HepG2 (cell line): Measurements from ENCODE around the gene PSMB10. TPM values are rescaled to one million over a fixed set of nuclear protein-coding genes. Genes with fewer than 3 reads are reported as not detected.
A peak's percentile ranks its signal among the peaks of the same experiment; 100 is the strongest.

Source experiments
- AKAP8 ChIP-seq: sonication (generic); formaldehyde crosslinking; IDR thresholded peaks from 2 replicates; pipeline ENCODE4 v1.5.1; 2020; ENCODE audit warnings: mild to moderate bottlenecking, missing genetic modification reagents
- ARNT2 ChIP-seq: sonication (generic); formaldehyde crosslinking; IDR thresholded peaks from 2 replicates; pipeline ENCODE4 v1.8.0; 2022; ENCODE audit warnings: mild to moderate bottlenecking, low read depth, missing genetic modification reagents, moderate library complexity
- ATF3 ChIP-seq: sonication (generic); formaldehyde crosslinking; IDR thresholded peaks from 2 replicates; pipeline ENCODE4 v1.4.0; 2020; ENCODE audit warnings: missing genetic modification reagents
- ATF7 ChIP-seq, 2 experiments: fragments of 450-650 bp in 1 of 2; sonication (generic) in 1 of 2; formaldehyde crosslinking in 1 of 2; IDR thresholded peaks; 2 replicates each; pipeline versions ENCODE4 v1.4.0 to v1.6.1; 2016 to 2020; ENCODE audit warnings: antibody characterized with exemption in 1 of 2, mild to moderate bottlenecking in 1 of 2, missing genetic modification reagents in 1 of 2
- BRF2 ChIP-seq: sonication (generic); formaldehyde crosslinking; IDR thresholded peaks from 2 replicates; pipeline ENCODE4 v1.8.1; 2022; ENCODE audit warnings: mild to moderate bottlenecking, missing genetic modification reagents
- CSRNP1 ChIP-seq: sonication (generic); formaldehyde crosslinking; IDR thresholded peaks from 2 replicates; pipeline ENCODE4 v1.8.1; 2023; ENCODE audit warnings: mild to moderate bottlenecking, missing genetic modification reagents
- IKZF4 ChIP-seq: sonication (generic); formaldehyde crosslinking; IDR thresholded peaks from 2 replicates; pipeline ENCODE4 v1.5.1; 2020; ENCODE audit warnings: borderline replicate concordance, mild to moderate bottlenecking, low read depth, missing genetic modification reagents; ENCODE audit errors: not compliant biosample characterization
- JUNB ChIP-seq: sonication (generic); formaldehyde crosslinking; IDR thresholded peaks from 2 replicates; pipeline ENCODE4 v1.8.0; 2022; ENCODE audit warnings: missing genetic modification reagents, mild to moderate bottlenecking, borderline replicate concordance
- MXD4 ChIP-seq: IDR thresholded peaks from 2 replicates; pipeline ENCODE4 v1.6.1; 2016; ENCODE audit warnings: mild to moderate bottlenecking, missing biosample characterization, missing genetic modification reagents
- MZF1 ChIP-seq: sonication (generic); formaldehyde crosslinking; IDR thresholded peaks from 2 replicates; pipeline ENCODE4 v1.8.1; 2023; ENCODE audit warnings: mild to moderate bottlenecking, missing genetic modification reagents, borderline replicate concordance
- NFKB2 ChIP-seq: sonication (generic); formaldehyde crosslinking; IDR thresholded peaks from 2 replicates; pipeline ENCODE4 v1.4.0; 2020; ENCODE audit warnings: missing genetic modification reagents, borderline replicate concordance
- PAF1 ChIP-seq: IDR thresholded peaks from 2 replicates; pipeline ENCODE4 v1.6.1; 2016; ENCODE audit warnings: missing genetic modification reagents, missing compliant biosample characterization
- PHF21A ChIP-seq: sonication (generic); formaldehyde crosslinking; IDR thresholded peaks from 2 replicates; pipeline ENCODE4 v1.5.0; 2020; ENCODE audit warnings: mild to moderate bottlenecking, missing genetic modification reagents
- POLR2AphosphoS2 ChIP-seq: IDR thresholded peaks from 2 replicates; pipeline ENCODE4 v1.6.1; 2011; ENCODE audit warnings: low read depth, low read length, improper control_type of control experiment
- POLR2G ChIP-seq: fragments of 200-400 bp; formaldehyde crosslinking; IDR thresholded peaks from 2 replicates; pipeline ENCODE4 v1.6.1; 2018; ENCODE audit warnings: mild to moderate bottlenecking, low read depth, low read length, moderate library complexity
- RAD51 ChIP-seq: fragments of 450-650 bp; IDR thresholded peaks from 2 replicates; pipeline ENCODE4 v1.6.1; 2016; ENCODE audit warnings: borderline replicate concordance
- SAP130 ChIP-seq: IDR thresholded peaks from 2 replicates; pipeline ENCODE4 v1.6.1; 2016; ENCODE audit warnings: low read depth
- SP4 ChIP-seq: sonication (generic); formaldehyde crosslinking; IDR thresholded peaks from 2 replicates; pipeline ENCODE4 v1.8.1; 2023; ENCODE audit warnings: mild to moderate bottlenecking, missing genetic modification reagents
- TAF1 ChIP-seq: sonication (generic); formaldehyde crosslinking; IDR thresholded peaks from 2 replicates; pipeline ENCODE4 v1.4.0; 2020; ENCODE audit warnings: missing genetic modification reagents
- TMF1 ChIP-seq: sonication (generic); formaldehyde crosslinking; IDR thresholded peaks from 2 replicates; pipeline ENCODE4 v1.8.1; 2022; ENCODE audit warnings: low read depth, missing genetic modification reagents
- TSC22D2 ChIP-seq: sonication (generic); formaldehyde crosslinking; IDR thresholded peaks from 2 replicates; pipeline ENCODE4 v1.5.1; 2020; ENCODE audit warnings: missing genetic modification reagents, mild to moderate bottlenecking, borderline replicate concordance
- WIZ ChIP-seq: sonication (generic); formaldehyde crosslinking; IDR thresholded peaks from 2 replicates; pipeline ENCODE4 v1.5.1; 2020; ENCODE audit warnings: mild to moderate bottlenecking, missing genetic modification reagents
- ZBTB21 ChIP-seq: sonication (generic); formaldehyde crosslinking; IDR thresholded peaks from 2 replicates; pipeline ENCODE4 v1.4.0; 2020; ENCODE audit warnings: missing genetic modification reagents
- ZBTB7B ChIP-seq: sonication (generic); formaldehyde crosslinking; IDR thresholded peaks from 2 replicates; pipeline ENCODE4 v1.4.0; 2020; ENCODE audit warnings: missing genetic modification reagents
- ZNF24 ChIP-seq: fragments of 450-650 bp; IDR thresholded peaks from 2 replicates; pipeline ENCODE4 v1.6.1; 2017; ENCODE audit warnings: antibody characterized with exemption, mild to moderate bottlenecking
- ZNF292 ChIP-seq: sonication (generic); formaldehyde crosslinking; IDR thresholded peaks from 2 replicates; pipeline ENCODE4 v1.8.1; 2022; ENCODE audit warnings: mild to moderate bottlenecking, low read depth, missing genetic modification reagents, borderline replicate concordance
- ZNF619 ChIP-seq: sonication (generic); formaldehyde crosslinking; IDR thresholded peaks from 2 replicates; pipeline ENCODE4 v1.4.0; 2020; ENCODE audit warnings: mild to moderate bottlenecking, missing genetic modification reagents
- ZNF772 ChIP-seq: sonication (generic); formaldehyde crosslinking; IDR thresholded peaks from 2 replicates; pipeline ENCODE4 v1.5.0; 2020; ENCODE audit warnings: mild to moderate bottlenecking, missing genetic modification reagents
- ZNF891 ChIP-seq: sonication (generic); formaldehyde crosslinking; IDR thresholded peaks from 2 replicates; pipeline ENCODE4 v1.5.0; 2020; ENCODE audit warnings: mild to moderate bottlenecking, missing genetic modification reagents
- polyA plus RNA-seq, 8 experiments: library from polyadenylated mRNA; depleted of rRNA in 3 of 8; stranded (reverse) in 7 of 8; unstranded in 1 of 8; fragments of >200 nt; fragmentation: Illumina TruSeq in 4 of 8; extraction: Trizol in 4 of 8; gene quantifications; 2 replicates each; pipeline versions ENCODE4 v1.2.1 to v1.2.3, GENCODE V29; 2011 to 2016; ENCODE audit warnings: low read depth in 4 of 8, missing spikeins in 1 of 8, mixed read lengths in 1 of 8; ENCODE audit not compliant: insufficient read depth in 1 of 8
- total RNA-seq, 5 experiments: library from RNA; depleted of rRNA; stranded (reverse); fragments of >200 nt; fragmentation: Illumina TruSeq; extraction: Trizol; gene quantifications; 2 replicates each; pipeline ENCODE4 v1.2.3, GENCODE V29; 2016; ENCODE audit warnings: low read depth in 1 of 5

The PSMB10 gene
- total and polyA plus RNA-seq, 2 of the 13 experiments (the other 11 are each of a cell fraction or from before 2014, with no cell fraction given) = 12.7 to 65.9 TPM

GRCh38 chr16:67935402-67936123, 1.1 kb downstream of the PSMB10 start (continued):
- TF ChIP-seq NFKB2 (peak; percentile 83; the same call in 1 of the 2 replicates), BRF2 (peak; percentile 90), SP4 (peak; percentile 87; the same call in 1 of the 2 replicates), ATF7 (IDR thresholded peaks at IDR 0.05) (no peak), ATF7 (CRISPR knock-in tag; IDR thresholded peaks at IDR 0.05) (peak; percentile 71), JUNB (CRISPR knock-in tag) (no peak), ZNF24 (no peak), ZNF619 (CRISPR knock-in tag) (no peak; the same call in 1 of the 2 replicates), POLR2G (peak; percentile 92), IKZF4 (no peak), ZNF772 (peak; percentile 48), TMF1 (CRISPR knock-in tag) (peak; percentile 94), PHF21A (CRISPR knock-in tag) (0 out of 2 replicates have a peak, but pooled peaks have one; percentile 54), AKAP8 (CRISPR knock-in tag) (peak; percentile 98), PAF1 (CRISPR knock-in tag) (no peak), MXD4 (peak; percentile 100), CSRNP1 (peak; percentile 83), WIZ (CRISPR knock-in tag) (no peak), ARNT2 (CRISPR knock-in tag) (peak; percentile 65; the same call in 1 of the 2 replicates), ZBTB21 (CRISPR knock-in tag) (peak; percentile 30; the same call in 1 of the 2 replicates), RAD51 (peak; percentile 75), SAP130 (CRISPR knock-in tag) (peak; percentile 99), ZNF292 (CRISPR knock-in tag) (no peak), TSC22D2 (CRISPR knock-in tag) (peak; percentile 72), MZF1 (CRISPR knock-in tag) (no peak; the same call in 1 of the 2 replicates), ZBTB7B (peak; percentile 76), POLR2AphosphoS2 (peak; percentile 92), ZNF891 (CRISPR knock-in tag) (no peak; the same call in 1 of the 2 replicates), TAF1 (peak; percentile 97), ATF3 (CRISPR knock-in tag) (peak; percentile 48; the same call in 1 of the 2 replicates)
